Adrenal gland (tissue), 5 donors: ENCODE results near the gene RBM22.

Source experiments
- POLR2A ChIP-seq, 2 donors: fragments of 450-650 bp; IDR thresholded peaks; one replicate each; pipeline ENCODE4 v1.6.1; 2017; ENCODE audit warnings: antibody characterized with exemption in 2 of 2, mild to moderate bottlenecking in 2 of 2, moderate library complexity in 1 of 2
- TF ChIP-seq, protein P1 (sequence below), 6 experiments: fragments of 450-650 bp in 4 of 6; fragments of 200-600 bp in 2 of 6; sonication (generic) in 1 of 6; IDR thresholded peaks; 1 replicate in 5 of 6; 2 replicates in 1 of 6; pipeline versions ENCODE4 v1.5.1 to v1.8.0; 2016 to 2021; ENCODE audit warnings: antibody characterized with exemption in 6 of 6, mild to moderate bottlenecking in 2 of 6, moderate library complexity in 1 of 6
- donor health status: DM: no; HTN: no; CAD: no.

DNA sequence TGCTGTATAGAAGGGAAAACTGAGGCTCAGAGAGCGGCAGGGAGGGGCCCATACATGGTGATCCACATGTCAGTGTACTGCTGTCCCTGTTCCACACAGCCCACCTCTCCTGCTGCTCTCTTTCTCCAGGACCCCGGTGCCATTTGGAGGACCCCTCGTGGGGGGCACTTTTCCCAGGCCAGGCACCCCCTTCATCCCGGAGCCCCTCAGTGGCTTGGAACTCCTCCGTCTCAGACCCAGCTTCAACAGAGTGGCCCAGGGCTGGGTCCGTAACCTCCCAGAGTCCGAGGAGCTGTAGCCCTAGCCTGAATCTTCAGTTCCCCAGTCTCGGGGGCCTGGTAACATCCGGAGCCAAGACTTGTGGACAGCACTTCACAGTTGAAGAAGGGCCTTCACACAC lies 24.3 kb downstream of the RBM22 start:
- TF ChIP-seq, protein P1, sequence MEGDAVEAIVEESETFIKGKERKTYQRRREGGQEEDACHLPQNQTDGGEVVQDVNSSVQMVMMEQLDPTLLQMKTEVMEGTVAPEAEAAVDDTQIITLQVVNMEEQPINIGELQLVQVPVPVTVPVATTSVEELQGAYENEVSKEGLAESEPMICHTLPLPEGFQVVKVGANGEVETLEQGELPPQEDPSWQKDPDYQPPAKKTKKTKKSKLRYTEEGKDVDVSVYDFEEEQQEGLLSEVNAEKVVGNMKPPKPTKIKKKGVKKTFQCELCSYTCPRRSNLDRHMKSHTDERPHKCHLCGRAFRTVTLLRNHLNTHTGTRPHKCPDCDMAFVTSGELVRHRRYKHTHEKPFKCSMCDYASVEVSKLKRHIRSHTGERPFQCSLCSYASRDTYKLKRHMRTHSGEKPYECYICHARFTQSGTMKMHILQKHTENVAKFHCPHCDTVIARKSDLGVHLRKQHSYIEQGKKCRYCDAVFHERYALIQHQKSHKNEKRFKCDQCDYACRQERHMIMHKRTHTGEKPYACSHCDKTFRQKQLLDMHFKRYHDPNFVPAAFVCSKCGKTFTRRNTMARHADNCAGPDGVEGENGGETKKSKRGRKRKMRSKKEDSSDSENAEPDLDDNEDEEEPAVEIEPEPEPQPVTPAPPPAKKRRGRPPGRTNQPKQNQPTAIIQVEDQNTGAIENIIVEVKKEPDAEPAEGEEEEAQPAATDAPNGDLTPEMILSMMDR (IDR thresholded peaks at IDR 0.05), result no peak
- TF ChIP-seq POLR2A (IDR thresholded peaks at IDR 0.05), result no peak
